ENCODE results near the gene ISOC2. TPM values are rescaled to one million over a fixed set of nuclear protein-coding genes. Genes with fewer than 3 reads are reported as not detected.
"Not testable (repeated sequence)": the region's sequence is repeated elsewhere in the genome, so short reads cannot be mapped to it uniquely, and the experiment has no call there.

Gene ISOC2, protein sequence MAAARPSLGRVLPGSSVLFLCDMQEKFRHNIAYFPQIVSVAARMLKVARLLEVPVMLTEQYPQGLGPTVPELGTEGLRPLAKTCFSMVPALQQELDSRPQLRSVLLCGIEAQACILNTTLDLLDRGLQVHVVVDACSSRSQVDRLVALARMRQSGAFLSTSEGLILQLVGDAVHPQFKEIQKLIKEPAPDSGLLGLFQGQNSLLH
- 53.2 TPM for total RNA-seq
- long read RNA-seq, transcript ISOC2-202 (6 exons, 998 nt), result major isoform, 20 of 25 reads
- long read RNA-seq, partial matches to known transcripts, result 2 of 25 reads
- long read RNA-seq, other reads (novel, unspliced or antisense), result 0 of 25 reads

GRCh38 chr19:55461259-55461973 is at the start of gene ISOC2:
TSS of gene ISOC2 (minus strand) at chr19:55461642. CDS start at chr19:55456486, 5,156 bp downstream.
- peak; percentile 100 for DNase-seq (ENCODE audit: low spot score)

DNA sequence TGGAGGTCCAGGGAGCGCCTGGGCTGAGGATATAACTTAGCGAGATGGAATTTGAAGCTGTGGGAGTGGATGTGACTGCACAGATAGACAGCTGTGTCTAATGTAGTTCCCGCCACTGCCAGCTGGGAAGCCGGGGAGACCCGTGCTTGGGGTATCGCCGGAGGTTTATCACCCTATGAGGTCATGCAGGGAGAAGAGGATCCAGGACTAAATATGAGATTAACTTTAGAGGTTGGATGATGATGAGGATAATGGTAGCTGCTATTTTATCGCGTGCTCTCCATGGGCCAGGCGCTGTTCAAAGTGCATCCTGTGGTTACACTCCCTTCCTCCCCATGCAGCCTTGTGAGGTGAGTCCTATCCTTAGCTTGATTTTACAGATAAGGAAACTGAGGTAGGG is 46.7 kb upstream of the ISOC2 start:
- no peak for DNase-seq (ENCODE audit: low spot score)

- no peak for DNase-seq (ENCODE audit: low spot score)
These were observed 43.5 kb upstream of the ISOC2 start for GRCh38 chr19:55504981-55505380.

DNA sequence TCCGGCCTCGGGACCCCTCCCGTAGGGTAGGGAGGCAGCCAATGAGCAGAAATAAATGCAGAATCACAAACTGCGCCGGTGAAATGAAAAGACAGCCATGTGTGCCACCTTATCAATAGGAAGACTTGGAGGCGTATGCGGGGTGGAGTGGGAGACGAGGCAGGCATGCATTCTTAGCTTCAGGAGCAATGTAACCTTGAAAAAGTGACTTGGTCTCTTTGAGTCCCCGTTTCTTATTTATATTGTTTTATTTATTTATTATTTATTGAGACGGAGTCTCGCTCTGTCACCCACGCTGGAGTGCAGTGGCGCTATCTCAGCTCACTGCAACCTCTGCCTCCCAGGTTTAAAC is 42.8 kb upstream of the ISOC2 start:
- no peak for DNase-seq (ENCODE audit: low spot score)

- DNase-seq (ENCODE audit: low spot score), result peak; percentile 97
These were observed 42.2 kb upstream of the ISOC2 start for GRCh38 chr19:55503502-55504251.

DNA sequence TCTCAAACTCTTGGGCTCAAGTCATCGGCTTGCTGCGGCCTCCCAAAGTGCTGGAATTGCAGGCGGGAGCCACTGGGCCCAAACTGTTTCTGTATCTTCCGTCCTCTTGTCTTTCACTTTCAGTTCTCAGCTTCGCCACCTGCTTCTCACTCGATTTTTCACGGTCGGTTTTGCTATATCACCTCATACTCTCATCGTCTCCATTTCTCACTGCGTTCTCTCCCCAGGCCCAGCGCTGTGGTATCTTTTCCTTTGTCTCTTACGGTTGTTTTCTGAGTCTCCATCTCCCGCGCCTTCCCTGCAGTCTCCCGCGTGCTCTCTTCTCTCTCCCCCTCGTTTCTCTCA is 41.7 kb upstream of the ISOC2 start:
- no peak for DNase-seq (ENCODE audit: low spot score)

DNA sequence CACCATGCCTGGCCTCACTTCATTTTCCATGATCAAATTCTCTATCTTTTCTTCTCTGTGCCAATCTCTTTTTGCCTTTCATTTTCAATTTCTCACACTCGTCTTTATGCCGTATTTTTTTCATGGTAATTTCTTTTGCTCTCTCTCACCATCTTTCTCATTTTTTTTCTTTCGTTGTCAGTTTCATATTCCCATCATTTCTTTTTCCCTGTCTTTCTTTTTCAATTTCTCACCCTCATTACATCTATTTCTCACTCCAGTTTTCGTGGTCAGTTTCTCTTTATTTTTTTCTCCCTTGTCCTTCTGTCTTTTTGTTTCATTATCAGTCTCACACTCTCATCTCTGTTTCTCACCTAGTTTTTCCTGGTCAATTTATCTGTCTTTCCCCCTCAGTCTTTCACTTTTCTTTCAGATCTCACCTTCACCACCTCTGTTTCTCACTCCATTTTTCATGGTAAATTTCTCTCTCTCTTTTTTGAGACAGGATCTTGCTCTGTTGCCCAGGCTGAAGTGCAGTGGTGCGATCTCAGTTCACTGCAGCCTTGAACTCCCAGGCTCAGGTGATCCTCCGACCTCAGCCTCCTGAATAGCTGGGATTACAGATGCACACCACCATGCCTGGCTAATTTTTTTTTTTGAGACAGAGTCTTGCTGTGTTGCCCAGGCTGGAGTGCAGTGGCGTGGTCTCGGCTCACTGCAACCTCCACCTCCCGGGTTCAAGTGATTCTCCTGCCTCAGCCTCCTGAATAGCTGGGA is 40.9 kb upstream of the ISOC2 start:
- no peak for DNase-seq (ENCODE audit: low spot score)

DNA sequence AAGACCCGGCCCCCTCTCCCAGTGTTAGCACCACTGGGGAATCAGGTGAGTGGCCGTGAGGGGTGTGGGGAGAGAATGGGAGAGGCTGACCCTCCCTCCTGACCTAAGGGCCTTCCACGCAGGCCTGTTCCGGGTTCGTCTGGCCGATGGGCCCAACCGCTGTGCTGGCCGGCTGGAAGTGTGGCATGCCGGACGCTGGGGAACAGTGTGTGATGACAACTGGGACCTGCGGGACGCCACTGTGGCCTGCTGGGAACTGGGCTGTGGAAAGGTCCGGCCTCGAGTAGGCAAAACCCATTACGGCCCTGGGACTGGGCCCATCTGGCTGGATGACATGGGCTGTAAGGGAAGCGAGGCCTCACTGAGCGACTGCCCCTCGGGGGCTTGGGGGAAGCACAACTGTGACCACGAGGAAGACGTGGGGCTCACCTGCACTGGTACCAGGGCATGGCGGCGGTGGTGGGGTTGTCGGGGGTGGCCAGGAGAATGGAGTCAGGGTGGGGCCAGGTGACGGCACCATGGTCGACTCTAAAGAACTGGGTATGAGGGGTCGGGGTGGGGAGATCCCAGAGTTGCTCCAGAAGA is 39.0 kb upstream of the ISOC2 start:
- no peak for DNase-seq (ENCODE audit: low spot score)

DNA sequence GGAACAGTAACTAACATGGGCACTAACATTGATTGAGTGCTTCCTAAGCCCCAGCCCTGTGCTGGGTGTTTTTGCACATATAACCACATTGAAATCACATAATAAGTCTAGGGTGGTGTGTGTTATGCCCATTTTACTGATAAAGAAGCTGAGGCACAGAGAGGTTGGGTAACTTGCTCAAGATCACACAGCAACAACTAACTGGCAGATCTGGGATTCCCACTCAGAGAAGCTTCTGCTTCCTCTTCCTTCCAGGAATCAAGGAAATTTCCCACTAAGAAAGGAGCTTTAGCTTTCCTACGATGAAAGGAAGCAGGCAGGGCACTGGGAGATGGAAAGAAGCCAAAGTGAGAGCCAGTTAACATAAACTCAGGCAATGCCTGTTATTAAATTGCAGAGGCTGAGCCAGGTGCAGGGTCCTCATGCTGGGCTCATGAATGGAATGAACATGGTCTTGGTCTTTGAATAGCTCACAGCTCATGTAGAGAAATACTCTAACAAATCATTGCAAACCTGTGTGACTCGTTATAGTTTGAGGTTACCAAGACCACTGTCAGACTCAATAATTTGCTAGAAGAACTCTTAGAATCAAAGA is 36.9 kb upstream of the ISOC2 start:
- no peak for DNase-seq (ENCODE audit: low spot score)

DNA sequence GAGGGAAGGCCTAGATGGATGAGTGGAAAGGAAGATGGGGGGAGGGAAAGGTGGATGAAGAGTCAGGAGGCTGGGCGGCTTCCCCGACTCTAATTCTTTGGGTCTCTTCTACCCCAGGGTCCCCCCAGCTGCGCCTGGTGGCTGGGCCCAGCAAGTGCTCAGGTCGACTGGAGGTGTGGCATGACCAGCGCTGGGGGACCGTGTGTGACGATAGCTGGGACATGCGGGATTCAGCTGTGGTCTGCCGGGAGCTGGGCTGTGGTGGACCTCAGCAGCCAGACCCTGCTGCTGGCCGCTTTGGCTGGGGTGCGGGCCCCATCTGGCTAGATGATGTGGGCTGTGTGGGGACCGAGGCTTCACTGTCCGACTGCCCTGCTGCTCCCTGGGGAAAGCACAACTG is 36.3 kb upstream of the ISOC2 start:
- DNase-seq (ENCODE audit: low spot score), result no peak

DNA sequence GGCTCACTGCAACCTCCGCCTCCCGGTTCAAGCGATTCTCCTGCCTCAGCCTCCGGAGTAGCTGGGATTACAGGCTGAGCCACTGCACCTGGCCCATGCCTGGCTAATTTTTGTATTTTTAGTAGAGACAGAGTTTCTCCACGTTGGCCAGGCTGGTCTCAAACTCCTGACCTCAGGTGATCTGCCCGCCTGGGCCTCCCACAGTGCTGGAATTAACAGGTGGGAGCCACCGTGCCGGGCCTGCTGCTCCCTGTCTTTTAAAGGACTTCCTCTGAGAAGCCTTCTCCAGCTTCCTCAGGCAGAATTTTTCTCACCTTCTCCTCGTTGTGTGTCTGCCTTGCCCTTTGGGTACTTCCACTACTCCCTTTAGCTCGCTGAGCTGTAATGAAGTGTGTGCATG is 35.4 kb upstream of the ISOC2 start:
- not testable (repeated sequence) for DNase-seq (ENCODE audit: low spot score)

DNA sequence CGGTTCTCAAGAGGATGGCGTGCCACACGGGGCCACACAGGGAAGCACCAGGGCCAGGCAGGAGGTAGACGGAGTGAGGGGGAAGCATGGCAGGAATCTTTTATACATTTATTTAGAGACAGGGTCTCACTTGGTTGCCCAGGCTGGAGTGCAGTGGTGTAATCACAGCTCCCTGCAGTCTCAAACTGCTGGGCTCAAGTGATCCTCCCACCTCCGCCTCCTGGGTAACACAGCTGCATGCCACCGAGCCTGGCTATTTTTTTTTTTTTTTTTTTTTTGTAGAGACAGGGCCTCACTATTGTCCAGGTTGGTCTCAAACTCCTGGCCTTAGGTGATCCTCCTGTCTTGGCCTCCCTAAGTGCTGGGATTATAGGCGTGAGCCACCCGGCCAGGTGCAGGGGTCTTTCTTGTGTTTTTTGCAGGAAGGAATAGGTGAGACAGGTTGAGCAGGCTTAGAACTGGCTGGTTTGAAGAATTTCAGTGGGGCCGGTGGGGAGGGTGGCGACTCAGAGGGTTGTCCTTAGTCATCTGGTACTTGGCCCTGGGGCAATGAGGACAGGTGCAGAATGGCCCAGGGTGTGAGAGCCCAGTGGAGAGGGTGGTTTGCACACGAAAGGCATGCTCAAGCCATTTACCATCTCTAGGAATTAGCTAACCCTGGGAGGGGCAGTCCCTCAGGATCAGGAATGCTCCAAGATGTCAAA is 34.4 kb upstream of the ISOC2 start:
- DNase-seq (ENCODE audit: low spot score), result no peak

DNA sequence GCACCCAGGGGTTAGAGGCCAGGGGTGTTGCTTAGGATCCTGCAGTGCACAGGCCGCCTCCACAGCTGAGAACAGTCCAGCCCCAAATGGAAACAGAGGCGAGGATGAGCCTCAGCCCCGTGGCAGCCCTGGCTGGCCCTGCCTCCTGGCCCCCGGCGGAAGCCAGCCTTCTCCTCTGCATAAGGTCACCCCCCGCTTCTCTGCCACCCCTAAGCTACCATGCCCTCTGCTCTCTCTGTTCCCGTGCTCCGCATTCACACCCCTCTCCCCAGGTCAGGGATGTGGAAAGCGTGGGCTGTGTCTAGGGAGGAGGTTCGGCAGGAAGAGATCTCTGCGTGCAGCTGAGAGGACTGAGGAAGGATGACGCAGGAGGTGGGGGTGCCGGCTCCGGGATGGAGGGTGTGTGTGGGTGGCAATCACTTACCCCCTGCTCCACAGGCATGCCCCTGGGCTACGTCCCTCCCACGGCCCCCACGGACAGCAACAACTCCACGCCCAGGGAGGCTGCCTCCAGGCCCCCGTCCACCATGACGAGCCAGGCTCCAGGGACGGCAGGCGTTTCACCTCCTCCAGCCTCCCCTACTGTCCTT is 32.8 kb upstream of the ISOC2 start:
- no peak for DNase-seq (ENCODE audit: low spot score)

DNA sequence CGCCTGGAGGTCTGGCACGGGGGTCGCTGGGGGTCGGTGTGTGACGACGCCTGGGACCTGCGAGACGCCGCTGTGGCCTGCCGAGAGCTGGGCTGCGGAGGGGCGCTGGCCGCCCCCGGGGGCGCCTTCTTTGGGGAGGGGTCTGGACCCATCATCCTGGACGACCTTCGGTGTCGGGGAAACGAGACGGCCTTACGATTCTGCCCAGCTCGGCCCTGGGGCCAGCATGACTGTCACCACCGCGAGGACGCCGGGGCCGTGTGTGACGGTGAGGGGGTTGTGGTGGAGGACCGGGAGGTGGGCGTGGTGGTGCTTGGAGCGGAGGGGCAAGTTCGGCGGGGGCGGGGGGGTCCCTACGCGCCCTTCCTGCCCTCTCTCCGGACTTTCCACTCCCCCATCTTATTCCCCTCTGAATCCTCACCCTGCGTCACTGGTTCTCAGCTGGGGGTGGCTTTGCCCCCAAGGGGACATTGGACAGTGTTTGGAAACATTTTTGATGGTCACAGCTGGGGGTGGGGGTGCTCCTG is 32.3 kb upstream of the ISOC2 start:
- no peak for DNase-seq (ENCODE audit: low spot score)

GRCh38 chr19:55493052-55493644 is 31.7 kb upstream of the ISOC2 start:
- DNase-seq (ENCODE audit: low spot score), result no peak

GRCh38 chr19:55492362-55492944 is 31.0 kb upstream of the ISOC2 start:
- DNase-seq (ENCODE audit: low spot score), result no peak

GRCh38 chr19:55491546-55492360 is 30.3 kb upstream of the ISOC2 start:
- DNase-seq (ENCODE audit: low spot score), result no peak

All from mesenteric fat pad (tissue), 1 donor.